HuH-7.5 (cell line): ENCODE data around the gene ELF5.

Experiments
- DNase-seq: peaks from one replicate; pipeline ENCODE4 v3.0.0; 2011; ENCODE audit warnings: low spot score

ELF5 gene

DNA sequence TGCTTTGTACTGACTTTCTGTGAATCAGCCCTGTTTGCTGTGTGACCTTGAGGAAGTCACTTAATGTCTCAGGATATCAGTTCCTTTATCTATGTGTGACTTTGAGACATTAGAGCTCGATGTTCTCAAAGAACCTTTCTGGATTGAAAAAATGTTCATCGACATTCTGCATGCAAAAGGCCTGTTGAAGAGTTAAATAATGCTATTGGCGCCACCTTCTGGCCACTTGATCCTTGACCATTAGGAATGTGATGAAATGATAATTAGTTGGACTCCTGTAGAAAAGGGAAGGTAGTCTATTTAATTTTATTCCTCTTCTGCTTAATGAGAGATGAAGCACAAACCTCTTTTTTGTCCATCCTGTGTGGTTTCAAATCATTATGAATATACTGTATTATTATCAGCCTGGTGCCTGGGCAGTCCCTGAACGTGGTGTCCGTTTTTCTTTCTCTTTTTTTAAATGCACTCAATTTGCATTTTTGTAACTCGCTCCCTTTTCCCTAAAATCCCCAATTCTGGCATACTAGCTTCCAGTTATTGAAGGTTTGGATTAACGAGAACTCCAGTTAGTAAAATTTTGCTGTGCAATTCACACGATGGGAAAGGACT lies 20.7 kb downstream of the ELF5 start:
- DNase-seq, result peak; percentile 45

DNA sequence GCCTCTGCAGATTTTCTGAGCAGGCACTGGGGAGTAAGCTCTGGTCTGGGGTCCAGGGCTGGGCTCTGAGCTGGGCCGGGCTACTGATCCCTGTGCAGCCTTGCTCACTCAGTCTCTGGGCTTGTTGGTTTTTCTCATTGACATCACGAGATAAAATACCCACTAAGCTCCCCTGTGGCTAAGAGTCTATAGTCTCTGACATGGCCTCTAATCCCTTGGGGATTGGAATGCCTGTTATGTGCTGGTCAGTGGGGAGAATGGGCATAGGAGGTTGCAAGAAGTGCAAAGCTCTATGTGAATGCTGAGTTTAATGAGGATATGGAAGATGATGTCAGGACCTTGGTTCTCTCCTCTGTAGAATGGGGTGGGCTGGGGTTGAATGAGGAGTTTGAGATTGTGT lies 23.3 kb downstream of the ELF5 start:
- DNase-seq, result no peak

DNA sequence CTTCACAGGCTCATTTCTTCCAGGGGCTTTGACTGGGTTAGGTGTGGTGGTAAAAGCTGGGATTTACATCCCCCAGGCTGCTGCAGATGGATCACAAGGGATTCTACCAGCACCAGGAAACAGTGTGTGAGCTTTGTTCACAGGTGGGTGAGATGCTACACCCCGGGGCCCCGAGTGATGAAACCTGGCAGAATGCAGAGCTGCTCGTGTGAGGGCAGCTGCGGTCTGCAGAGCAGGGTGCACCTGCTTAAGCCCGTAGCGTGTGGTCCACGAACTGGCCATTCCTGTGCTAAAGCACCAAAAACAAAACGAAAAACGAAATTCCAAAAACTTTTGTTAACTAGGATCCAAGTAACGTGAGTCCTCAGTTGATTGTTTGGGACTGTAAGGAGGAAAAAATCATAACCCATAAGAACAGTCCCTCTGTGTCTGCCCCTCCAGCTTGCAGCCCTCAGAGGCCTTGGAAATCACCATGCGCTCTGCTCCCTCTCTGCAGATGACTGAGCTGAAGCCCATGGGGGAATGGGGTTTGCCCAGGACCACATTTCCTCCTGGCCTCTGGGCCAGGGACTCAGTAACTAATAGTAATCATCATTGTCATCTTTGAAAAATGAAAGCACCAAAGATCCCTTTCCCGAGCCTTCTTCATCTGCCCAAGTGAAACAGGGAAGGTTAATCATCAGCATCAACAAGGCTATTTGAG lies 24.6 kb downstream of the ELF5 start:
- DNase-seq, result no peak

DNA sequence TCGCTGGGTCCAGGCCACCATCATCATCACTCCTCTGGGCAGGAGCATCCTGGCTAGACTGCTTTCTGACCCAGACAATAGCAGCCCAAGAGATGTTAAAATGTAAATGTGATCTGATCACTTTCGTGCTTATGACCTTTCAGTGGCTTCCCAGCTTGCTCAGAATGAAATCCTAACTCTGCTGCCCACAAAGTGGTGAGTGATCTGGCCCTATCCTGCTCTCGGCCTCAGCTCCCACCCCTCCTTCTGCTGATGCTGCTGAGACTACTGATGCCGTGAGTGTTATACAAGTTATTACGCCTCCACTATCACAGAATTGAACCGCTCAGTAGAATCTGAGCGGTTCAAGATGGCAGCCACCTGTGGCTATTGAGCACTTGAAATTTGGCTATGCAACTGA lies 26.2 kb downstream of the ELF5 start:
- DNase-seq, result no peak

DNA sequence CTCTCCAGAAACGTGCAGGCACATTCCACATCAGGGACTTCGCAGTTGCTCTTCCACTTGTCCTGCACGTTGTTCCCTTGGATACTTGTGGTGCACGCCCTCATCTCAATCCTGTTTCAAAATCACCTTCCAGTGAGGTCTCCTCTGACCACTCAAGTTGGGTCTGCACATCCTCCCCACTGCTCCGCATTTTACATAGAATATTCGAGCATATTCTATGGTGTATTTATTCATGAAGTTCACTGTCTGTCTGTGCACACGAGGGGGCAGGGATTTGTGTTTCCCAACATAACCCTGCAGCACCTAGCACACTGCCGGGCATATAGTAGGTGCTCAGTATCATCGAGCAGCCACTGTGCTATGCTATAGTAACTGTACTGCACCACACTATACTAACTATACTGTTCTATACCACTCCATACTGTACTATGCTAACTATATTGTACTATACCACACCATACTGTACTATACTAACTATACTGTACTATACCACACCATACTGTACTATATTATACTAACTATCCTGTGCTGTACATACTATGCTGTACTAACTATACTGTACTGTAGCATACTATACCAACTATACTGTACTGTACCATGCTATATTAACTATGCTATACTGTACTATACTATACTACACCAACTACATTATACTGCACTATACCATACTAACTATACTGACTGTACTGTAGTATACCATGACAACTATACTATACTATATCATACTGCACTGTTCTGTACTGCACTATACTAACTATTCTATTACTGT lies 30.3 kb downstream of the ELF5 start:
- DNase-seq, result no peak

DNA sequence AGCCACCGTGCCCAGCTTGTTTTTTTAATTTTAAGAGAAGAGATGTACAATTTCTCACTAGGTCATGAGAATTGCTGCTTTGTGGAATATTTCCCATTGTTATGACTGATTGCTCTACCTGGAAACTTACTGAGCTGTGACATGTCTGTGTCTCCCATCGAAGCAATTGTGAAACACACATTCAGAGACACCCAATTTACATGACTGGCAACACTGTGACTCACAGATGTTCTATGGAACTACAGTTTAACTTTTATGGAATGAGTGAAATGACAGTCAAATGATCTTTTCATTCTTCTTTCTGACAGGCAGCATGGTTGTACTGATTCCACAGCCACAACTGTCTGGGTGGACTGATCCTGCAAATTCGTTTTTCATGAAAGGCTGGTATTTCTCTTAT lies 32.3 kb downstream of the ELF5 start:
- DNase-seq, result no peak

DNA sequence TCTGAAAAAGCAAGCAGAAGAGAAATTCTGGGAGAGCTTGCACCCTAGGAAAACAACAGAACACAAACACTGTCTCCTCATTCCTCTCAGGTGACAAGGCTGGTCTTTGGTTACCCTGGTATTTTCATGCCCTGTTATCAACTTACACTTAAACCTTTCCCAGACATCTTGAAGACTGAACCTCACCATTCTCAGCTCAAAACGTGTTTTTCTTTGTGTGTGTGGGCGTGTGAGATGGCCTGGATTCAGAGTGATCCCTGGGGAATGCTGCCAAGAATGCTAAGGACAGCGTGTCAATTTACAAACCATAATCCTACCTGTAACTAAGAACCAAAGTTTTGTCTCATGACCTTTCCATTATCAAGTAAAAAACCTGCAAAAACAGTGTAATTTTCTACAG lies 33.3 kb downstream of the ELF5 start:
- DNase-seq, result no peak

DNA sequence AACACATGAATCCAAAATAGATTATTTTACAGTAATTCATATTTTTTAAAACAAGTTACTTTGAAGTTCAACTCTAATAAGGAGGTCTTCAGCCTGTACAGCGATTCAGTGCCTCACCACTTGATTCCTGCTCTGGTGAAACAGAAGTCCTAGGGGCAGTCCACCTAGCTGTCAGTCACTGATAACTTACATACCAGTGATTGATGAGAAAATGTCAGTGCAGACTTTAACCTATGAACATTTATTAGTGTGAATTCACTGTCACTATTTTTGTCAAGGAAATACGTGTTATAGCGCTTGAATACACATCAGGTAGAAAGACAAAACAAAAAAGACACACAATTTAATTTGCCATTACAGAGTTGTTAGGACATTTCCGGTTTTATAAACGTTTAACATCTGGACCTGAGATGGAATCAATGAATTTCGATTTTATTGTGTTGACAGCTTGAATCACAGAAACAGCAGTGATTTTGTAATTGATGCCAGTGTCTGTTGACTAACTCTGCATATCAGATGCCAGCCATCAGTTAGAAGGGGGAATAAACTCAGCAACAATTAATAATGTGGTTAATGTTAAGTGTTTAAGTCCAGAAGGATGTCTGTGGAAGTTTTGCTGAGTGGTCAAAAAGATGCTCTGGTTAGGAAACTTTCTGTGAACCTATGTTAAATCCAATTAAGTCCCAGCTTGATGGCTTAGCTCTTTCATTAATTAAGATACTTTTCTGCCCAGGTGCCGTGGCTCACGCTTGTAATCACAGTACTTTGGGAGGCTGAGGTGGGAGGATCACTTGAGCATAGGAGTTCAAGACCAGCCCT lies 34.5 kb downstream of the ELF5 start:
- DNase-seq, result no peak

DNA sequence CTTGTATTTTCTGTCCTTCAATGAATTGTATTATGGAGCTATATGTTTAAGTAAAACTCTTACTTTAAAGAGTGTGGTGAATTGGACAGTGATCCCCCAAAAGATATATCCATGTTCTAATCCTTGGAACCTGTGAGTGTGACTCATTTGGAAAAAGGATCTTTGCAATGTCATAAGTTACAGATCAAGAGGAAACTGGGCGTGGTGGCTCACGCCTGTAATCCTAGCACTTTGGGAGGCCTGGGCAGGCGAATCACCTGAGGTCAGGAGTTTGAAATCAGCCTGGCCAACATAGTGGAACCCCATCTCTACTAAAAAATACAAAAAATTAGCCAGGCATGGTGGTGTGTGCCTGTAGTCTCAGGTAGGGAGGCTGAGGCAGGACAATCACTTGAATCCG lies 36.7 kb downstream of the ELF5 start:
- no peak for DNase-seq

DNA sequence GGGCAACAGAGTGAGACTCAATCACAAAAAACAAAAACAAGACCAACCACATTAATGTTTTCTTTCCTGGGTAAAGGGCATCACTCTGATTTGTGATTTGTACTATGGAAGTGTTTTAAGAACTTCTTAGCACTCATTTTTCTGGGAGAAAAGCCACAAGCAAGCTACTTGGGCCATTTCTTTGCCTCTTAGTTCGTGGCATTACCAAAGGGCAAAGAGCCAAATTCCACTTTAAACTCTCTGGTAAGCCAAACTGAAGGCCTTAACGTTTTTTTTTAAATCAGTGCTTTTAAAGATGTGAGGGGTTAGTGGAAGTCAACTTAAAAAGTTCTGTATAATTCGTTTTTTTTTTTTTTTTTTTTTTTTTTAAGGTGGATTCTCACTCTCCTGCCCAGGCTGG lies 37.9 kb downstream of the ELF5 start:
- DNase-seq, result no peak

DNA sequence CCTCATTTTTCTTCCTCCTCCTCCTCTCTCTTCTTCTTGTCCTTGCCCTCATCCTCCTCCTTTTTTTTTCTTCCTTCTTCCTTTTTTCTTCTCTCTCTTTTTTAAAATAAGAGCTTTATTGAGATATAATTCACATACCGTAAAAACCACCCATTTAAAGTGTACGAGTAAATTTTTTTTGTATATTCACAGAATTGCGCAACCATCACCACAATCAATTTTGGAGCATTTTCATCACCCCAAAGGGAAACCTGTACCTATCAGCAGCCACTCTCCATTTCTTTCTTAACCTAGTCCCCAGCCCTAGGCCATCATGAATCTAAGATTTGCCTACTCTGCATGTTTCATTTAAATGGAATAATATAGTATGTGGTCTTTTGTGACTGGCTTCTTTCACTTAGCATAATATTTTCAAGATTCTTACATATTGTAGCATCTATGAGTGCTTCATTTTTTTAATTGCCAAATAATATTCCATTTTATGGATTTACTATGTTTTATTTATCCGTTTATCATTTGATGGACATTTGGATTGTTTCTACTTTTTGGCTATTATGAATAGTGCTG lies 39.9 kb downstream of the ELF5 start:
- no peak for DNase-seq

DNA sequence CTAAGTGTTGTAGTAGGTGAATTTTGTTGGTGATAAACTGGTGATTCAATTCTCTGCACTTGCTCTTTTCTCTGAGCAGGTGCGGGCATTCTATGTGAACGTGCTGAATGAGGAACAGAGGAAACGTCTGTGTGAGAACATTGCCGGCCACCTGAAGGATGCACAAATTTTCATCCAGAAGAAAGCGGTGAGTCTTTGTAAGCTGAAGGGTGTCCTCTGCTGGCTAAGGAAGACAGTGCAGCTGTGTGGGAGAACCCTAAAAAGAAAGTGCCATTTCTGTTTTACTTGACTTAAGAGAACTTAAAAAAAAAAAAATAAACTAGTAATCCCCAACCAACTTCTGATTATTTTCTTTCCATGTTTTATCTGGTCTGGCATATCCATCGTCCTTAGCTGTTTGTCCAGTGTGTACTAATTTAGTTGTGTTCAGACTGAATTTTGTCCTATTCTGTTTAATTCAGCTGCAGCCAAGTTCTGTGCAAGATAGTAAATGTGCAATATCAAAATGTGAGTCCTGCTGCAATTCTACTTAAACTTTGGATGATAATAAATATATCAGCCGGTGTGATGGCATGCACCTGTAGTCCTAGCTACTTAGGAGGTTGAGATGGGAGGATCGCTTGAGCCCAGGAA lies 45.3 kb downstream of the ELF5 start:
- DNase-seq, result no peak

DNA sequence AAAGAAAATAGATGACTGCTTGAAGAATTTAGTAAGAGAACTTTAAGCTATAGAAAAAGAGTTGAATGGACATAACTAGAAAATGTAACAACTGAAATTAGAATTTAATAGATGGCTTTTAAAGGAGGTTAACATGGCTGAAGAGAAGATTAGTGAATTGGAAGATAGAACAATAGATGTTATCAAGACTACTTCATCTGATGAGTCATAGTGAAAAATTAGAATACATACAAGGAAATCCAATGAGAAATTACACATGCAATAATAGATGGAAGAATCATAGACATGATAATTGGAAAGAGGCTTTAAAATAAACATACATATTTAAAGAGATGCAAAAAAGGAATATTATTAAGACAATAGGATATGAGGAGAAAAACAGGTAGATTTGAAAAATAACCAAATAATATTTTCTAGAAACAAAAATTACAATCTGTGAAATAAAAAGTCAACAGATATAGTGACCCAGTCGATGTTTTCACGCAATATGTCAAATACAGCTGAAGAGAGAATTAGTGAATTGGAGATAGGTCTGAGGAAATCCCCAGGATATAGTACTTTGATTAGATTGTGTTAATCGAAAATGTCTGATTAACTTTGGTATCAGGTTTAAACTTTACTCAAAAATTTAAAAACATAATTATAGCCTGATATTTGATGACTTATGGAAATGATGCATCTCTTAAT lies 46.6 kb downstream of the ELF5 start:
- DNase-seq, result no peak

DNA sequence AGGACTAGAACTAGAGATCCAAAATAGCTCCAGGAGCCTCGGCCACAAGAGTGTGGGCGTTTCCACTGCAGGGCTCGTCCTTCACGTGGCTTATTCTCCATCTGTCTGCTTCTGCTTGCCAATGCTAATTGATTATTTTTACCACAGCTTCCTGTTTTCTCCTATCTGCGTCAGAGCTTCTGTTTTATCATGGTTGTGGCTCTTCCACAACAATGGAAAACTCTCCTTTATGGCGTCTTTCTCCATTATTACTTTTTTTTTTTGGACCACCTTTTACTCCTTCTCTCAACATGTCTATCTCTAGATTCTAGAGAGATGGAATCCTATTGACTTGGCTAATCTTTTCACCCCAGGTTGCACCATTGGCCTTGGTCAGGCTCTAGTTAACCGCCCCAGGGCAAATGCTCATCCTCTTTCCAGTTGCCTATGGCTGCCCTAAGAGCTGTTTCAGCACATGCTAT lies 49.0 kb downstream of the ELF5 start:
- no peak for DNase-seq

DNA sequence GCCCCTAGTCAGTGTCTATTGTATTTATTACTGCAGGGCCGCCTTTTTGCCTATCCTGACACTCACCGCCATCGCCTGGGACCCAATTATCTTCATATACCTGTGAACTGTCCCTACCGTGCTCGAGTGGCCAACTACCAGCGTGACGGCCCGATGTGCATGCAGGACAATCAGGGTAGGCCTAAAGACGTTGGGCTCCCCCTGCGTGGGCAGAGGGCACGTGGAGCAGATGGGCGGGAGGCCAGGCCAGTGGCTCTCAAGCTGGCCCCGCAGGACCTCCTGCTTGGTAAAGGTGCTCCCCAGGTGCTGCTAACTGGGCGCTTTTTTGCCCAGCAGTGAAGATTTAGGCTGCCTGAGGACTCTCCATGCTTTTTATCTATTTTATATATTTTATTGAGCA lies 52.4 kb downstream of the ELF5 start:
- no peak for DNase-seq

DNA sequence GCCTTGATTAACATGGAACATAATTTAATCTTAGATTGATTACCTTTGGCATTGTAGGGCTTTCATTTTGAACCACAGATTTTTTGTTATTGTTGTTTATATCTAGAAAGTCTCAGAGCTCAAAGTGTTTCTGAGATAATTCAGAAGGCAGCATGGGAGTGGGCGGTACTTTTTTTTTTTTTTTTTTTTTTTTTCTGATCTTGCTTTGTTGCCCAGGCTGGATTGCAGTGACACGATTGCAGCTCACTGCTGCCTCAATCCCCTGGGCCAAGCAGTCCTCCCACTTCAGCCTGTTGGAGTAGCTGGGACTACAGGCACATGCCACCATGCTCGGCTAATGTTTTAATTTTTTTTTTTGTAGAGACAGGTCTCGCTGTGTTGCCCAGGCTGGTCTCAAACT lies 53.3 kb downstream of the ELF5 start:
- DNase-seq, result no peak

DNA sequence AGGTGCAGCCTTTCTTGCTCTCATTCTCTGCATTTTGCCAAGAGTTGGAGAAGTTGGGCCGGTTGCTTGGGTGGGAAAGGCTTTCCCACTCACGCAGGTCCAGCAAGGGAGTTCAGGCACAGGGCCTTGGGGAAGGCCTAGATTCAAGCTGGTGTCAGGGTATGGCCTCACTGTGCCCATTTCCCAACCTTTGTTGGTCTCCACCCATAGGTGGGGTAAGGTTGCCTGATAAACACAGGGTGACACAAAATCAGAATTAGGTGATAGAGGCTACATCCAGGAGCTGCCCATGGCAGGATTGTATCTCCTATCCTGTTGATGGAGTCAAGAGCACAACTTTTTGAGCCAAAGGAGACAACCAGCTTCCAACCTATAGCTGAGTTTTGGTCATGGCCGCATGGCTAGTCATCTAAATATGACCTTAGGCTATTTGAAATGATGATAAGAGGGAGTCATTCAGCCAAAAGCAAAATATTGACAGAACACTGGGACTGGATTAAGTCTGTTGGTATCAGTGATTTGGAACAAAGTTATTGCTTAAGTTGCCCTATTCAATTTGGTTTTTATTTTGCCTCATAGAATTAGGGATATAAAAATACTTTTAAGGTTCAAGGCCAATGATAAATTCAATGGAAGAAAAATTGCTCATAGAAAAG lies 54.0 kb downstream of the ELF5 start:
- no peak for DNase-seq

DNA sequence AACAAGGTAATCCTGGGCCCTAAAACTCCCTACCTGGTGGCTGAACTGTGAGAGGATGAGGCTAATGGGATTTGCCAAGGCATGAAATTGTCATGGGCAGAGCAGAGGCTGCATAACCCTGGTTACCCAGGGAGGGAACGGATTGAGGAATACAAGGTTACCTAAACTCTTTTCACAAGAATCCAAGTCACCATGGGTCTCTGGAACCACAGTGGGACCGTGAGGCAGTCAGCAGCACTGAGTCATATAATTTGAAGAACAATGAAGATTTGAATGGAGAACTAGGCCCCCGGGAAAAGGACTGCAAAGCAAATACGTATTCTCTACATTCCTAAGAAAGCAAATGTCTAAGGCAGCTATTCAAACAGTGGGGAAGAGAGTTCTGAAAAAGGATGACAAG lies 55.1 kb downstream of the ELF5 start:
- DNase-seq, result no peak

DNA sequence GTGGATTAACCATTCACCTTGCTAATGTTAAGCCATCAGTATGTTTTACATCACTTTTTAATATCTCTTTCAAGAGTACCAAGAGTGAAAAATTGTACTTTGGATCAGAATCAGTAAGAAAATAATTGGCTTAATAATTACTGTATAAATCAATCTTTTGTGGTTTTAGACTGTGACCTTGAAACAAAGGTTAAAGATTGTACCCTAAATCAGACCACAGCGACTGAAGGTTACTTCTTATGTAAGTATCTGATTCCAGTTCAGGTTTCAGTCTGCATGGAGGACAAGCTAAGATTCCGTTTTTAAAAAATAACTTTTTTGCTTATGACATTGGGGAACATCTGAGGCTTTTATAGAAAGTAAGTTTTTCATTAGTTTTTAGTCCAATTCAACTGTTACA lies 56.0 kb downstream of the ELF5 start:
- DNase-seq, result no peak

DNA sequence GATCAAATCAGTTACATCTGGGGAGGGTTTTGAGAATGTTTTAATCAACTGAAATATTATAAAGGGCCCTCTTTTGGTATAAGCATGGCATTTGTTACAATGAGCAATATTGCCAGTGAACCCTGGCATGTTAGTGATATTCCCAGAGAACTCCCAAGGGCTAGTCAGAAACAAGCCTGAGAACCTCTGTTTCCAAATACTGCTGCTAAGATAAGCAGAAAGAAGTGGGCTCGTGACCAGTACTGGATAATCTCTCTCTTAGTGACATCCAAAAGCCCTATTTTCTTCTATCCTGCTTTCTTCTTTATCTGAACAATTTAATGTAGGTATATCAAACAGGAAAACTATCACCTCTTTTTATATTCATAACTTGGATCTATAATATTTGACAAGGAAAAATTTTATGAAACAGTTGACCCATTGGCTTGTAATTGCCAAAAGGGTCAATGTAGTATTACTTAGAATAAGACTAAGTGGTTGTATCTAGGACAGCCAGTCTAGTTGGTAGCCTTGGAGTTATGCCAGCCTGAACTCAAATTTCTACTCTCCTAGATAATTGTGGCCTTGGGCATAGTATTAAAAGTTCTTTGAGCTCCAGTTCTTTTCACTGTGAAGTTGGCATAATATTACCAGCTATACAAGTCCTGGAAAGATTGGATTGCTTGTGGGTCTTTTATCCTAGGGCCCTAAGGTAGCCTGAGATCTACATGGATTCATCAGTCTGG lies 59.1 kb downstream of the ELF5 start:
- no peak for DNase-seq
